Progenitor cell of endocrine pancreas (in vitro differentiated cells): Measurements from ENCODE around the gene HECTD2. TPM values are rescaled to one million over a fixed set of nuclear protein-coding genes. Genes with fewer than 3 reads are reported as not detected.
"Not testable (repeated sequence)": the region's sequence is repeated elsewhere in the genome, so short reads cannot be mapped to it uniquely, and the experiment has no call there.

Experiments
- DNase-seq: peaks from one replicate; pipeline ENCODE4 v3.0.0; 2021; ENCODE audit warnings: low spot score; ENCODE audit not compliant: unreplicated experiment
- H3K27ac Mint-ChIP-seq: 2 replicates; pipeline ENCODE4 v1.8.0; 2021; ENCODE audit warnings: mild to moderate bottlenecking, moderate library complexity, mixed read lengths
- H3K27me3 Mint-ChIP-seq: 2 replicates; pipeline ENCODE4 v1.8.0; 2021; ENCODE audit warnings: mixed read lengths
- H3K36me3 Mint-ChIP-seq: 2 replicates; pipeline ENCODE4 v1.8.0; 2022; ENCODE audit warnings: mixed read lengths; ENCODE audit not compliant: insufficient read depth
- H3K4me1 Mint-ChIP-seq: 2 replicates; pipeline ENCODE4 v1.8.0; 2021; ENCODE audit warnings: low read depth, mixed read lengths
- H3K4me3 Mint-ChIP-seq: 2 replicates; pipeline ENCODE4 v1.8.0; 2021; ENCODE audit warnings: low read depth, mild to moderate bottlenecking, moderate library complexity, mixed read lengths
- H3K9me3 Mint-ChIP-seq: 2 replicates; pipeline ENCODE4 v1.8.0; 2021; ENCODE audit warnings: low read depth, mixed read lengths
- CTCF ChIP-seq: fragments of 200-600 bp; sonication (generic); IDR thresholded peaks from one replicate; pipeline ENCODE4 v1.5.0; 2021; ENCODE audit warnings: antibody characterized with exemption, mild to moderate bottlenecking; ENCODE audit not compliant: unreplicated experiment
- long read RNA-seq: library from polyadenylated mRNA; unstranded; transcript quantifications from one replicate; pipeline ENCODE4 v2.0.0, GENCODE V29; 2020
- total RNA-seq: library from RNA; stranded (reverse); gene quantifications from 2 replicates; pipeline ENCODE4 v1.2.1, GENCODE V29; 2021

Gene HECTD2
- 28.6 and 33.1 TPM in 2 replicates for total RNA-seq
- long read RNA-seq, full-length matches to known transcripts: 7 of 39 reads
- long read RNA-seq, partial matches to known transcripts: 18 of 39 reads
- long read RNA-seq, other reads (novel, unspliced or antisense): 14 of 39 reads

GRCh38 chr10:91409869-91410637 lies at the start of gene HECTD2:
HECTD2 (plus strand) TSS chr10:91410344; CDS start chr10:91410439, 95 bp downstream.
- peak; percentile 58 for TF ChIP-seq CTCF

GRCh38 chr10:91360461-91360860 lies 49.7 kb upstream of the HECTD2 start:
- Mint-ChIP-seq H3K27me3 (peaks cover 6% of the 10 kb centered on the region), H3K36me3 (no peaks in the 10 kb centered on the region), H3K4me3 (no peak overlapping the region), H3K4me1 (no peaks in the 10 kb centered on the region), H3K9me3 (no peaks in the 10 kb centered on the region), H3K27ac (no peak overlapping the region)
- DNase-seq: no peak
- no peak for TF ChIP-seq CTCF

More at GRCh38 chr10:91409869-91410637, at the start of gene HECTD2:
- DNase-seq: peak; percentile 68
- H3K4me3 Mint-ChIP-seq: peak within 1 kb of the TSS; percentile 88
- peaks cover 24% of the 10 kb centered on the region for H3K4me1 Mint-ChIP-seq
- peak within 1 kb of the TSS; percentile 95 for H3K27ac Mint-ChIP-seq
- no peaks in the 10 kb centered on the region for H3K27me3 Mint-ChIP-seq
- H3K9me3 Mint-ChIP-seq: no peaks in the 10 kb centered on the region
- H3K36me3 Mint-ChIP-seq: no peaks in the 10 kb centered on the region

- H3K36me3 Mint-ChIP-seq, H3K27me3 Mint-ChIP-seq, H3K27ac Mint-ChIP-seq, H3K9me3 Mint-ChIP-seq, H3K4me1 Mint-ChIP-seq, H3K4me3 Mint-ChIP-seq, DNase-seq: not testable (repeated sequence)
Measured at GRCh38 chr10:91365519-91365918, 44.6 kb upstream of the HECTD2 start.

- no peak for TF ChIP-seq CTCF
- H3K27me3 Mint-ChIP-seq: peaks cover 6% of the 10 kb centered on the region
- H3K4me1 Mint-ChIP-seq: no peaks in the 10 kb centered on the region
- H3K4me3 Mint-ChIP-seq: no peak overlapping the region
- no peaks in the 10 kb centered on the region for H3K9me3 Mint-ChIP-seq
- H3K36me3 Mint-ChIP-seq: no peaks in the 10 kb centered on the region
- DNase-seq: no peak
- H3K27ac Mint-ChIP-seq: no peak overlapping the region
Measured at GRCh38 chr10:91366704-91367103, 43.4 kb upstream of the HECTD2 start.

- no peak for DNase-seq
- H3K4me1 Mint-ChIP-seq: no peaks in the 10 kb centered on the region
- no peaks in the 10 kb centered on the region for H3K36me3 Mint-ChIP-seq
- no peaks in the 10 kb centered on the region for H3K9me3 Mint-ChIP-seq
- no peak for TF ChIP-seq CTCF
- H3K4me3 Mint-ChIP-seq: no peak overlapping the region
- no peak overlapping the region for H3K27ac Mint-ChIP-seq
- peaks cover 6% of the 10 kb centered on the region for H3K27me3 Mint-ChIP-seq
Measured at GRCh38 chr10:91367127-91367531, 43.0 kb upstream of the HECTD2 start.

- no peak overlapping the region for H3K4me3 Mint-ChIP-seq
- peaks cover 6% of the 10 kb centered on the region for H3K27me3 Mint-ChIP-seq
- H3K9me3 Mint-ChIP-seq: no peaks in the 10 kb centered on the region
- no peak for TF ChIP-seq CTCF
- no peak for DNase-seq
- H3K36me3 Mint-ChIP-seq: no peaks in the 10 kb centered on the region
- no peaks in the 10 kb centered on the region for H3K4me1 Mint-ChIP-seq
- no peak overlapping the region for H3K27ac Mint-ChIP-seq
Measured at GRCh38 chr10:91367558-91367957, 42.6 kb upstream of the HECTD2 start.
